ENCODE data around the gene HHAT. TPM values are rescaled to one million over a fixed set of nuclear protein-coding genes. Genes with fewer than 3 reads are reported as not detected.

The HHAT gene
- total and polyA plus RNA-seq, 2 of the 13 experiments (the other 11 are each of a cell fraction or from before 2014, with no cell fraction given) = 2.6 to 4.9 TPM

GRCh38 chr1:210646258-210646616 lies 317.5 kb downstream of the HHAT start:
- Histone ChIP-seq H4K20me1 (ENCODE audit: insufficient read depth, low read length) (no peaks in the 10 kb centered on the region), H3K9me3 (ENCODE audit: low read length) (no peaks in the 10 kb centered on the region), H3K4me3 (replicated peaks in 1 of 3; ENCODE audit: insufficient read depth in 1 of 3, low read depth in 2 of 3, low read length in 3 of 3) (no peak overlapping the region), H3K9ac (ENCODE audit: insufficient read depth, low read depth, low read length) (no peak overlapping the region), H3K27ac (ENCODE audit: extremely low read length, insufficient read depth, low read length) (peak overlapping the region; percentile 21), H3K4me2 (ENCODE audit: low read depth, low read length) (peak overlapping the region; percentile 49; the same call in 1 of the 2 replicates), H3K36me3 (replicated peaks in 1 of 2; ENCODE audit: control insufficient read depth in 1 of 2, insufficient read depth in 2 of 2, low read length in 2 of 2) (no peaks in the 10 kb centered on the region), H3K79me2 (ENCODE audit: insufficient read depth, low read length) (no peaks in the 10 kb centered on the region), H3K4me1 (ENCODE audit: insufficient read depth, low read length) (peaks cover 38% of the 10 kb centered on the region), H3K27me3 (ENCODE audit: control insufficient read depth in 1 of 2, insufficient read depth in 2 of 2, low read length in 2 of 2) (no peaks in the 10 kb centered on the region), H2AFZ (ENCODE audit: low read length) (no peak overlapping the region)
- 14% methylated on average over 2 of the region's 2 CpGs for whole genome bisulfite sequencing (ENCODE audit: low lambda C conversion rate)
- intact Hi-C loops (cut with micrococcal nuclease; ENCODE audit: unreplicated experiment) = no loop called here
- ChIA-PET CTCF (ENCODE audit: low intra/inter-chr PET ratio, low total read pairs) (no interaction called here), POLR2A (no interaction called here)
- ATAC-seq (peak; percentile 56), DNase-seq (ENCODE audit: low spot score) (no peak), FAIRE-seq (no peak)
- no TSS peak for BruUV-seq (replicated peaks)
- TF ChIP-seq CBX1 (IDR thresholded peaks at IDR 0.05; ENCODE audit: low read depth) = no peak
- TF ChIP-seq ZNF737 (CRISPR knock-in tag; IDR thresholded peaks at IDR 0.05; ENCODE audit: borderline replicate concordance) = no peak
- no peak for TF ChIP-seq HMGXB3 (CRISPR knock-in tag; IDR thresholded peaks at IDR 0.05; ENCODE audit: borderline replicate concordance)
- 0 out of 2 replicates have a peak, but pooled peaks have one; percentile 3 for TF ChIP-seq PAXIP1 (CRISPR knock-in tag; conservative IDR thresholded peaks at IDR 0.05)
- TF ChIP-seq ZNF33B (CRISPR knock-in tag; IDR thresholded peaks at IDR 0.05) = no peak
- TF ChIP-seq ZNF383 (CRISPR knock-in tag; IDR thresholded peaks at IDR 0.05; ENCODE audit: borderline replicate concordance) = no peak
- 0 out of 2 replicates have a peak, but pooled peaks have one; percentile 2 for TF ChIP-seq ARID5B (CRISPR knock-in tag; IDR thresholded peaks at IDR 0.05)
- in situ Hi-C loops (cut with HindIII; ENCODE audit: extremely low pct_ligation_motif_present, low pct_unique_long_range_greater_than_20kb) = no loop called here
